Stimulated activated CD4-positive, alpha-beta T cell treated with anti-CD3 and anti-CD28 coated beads, Interleukin-1b, Interleukin-23, amount 100 ng/mL, for 1 hour (primary cell): ENCODE measurements around the gene ATP6V0C.
"Not testable (repeated sequence)": the region's sequence is repeated elsewhere in the genome, so short reads cannot be mapped to it uniquely, and the experiment has no call there.

ENCODE experiments used
- DNase-seq, 2 donors: peaks; one replicate each; pipeline ENCODE4 v3.0.0-alpha.2; 2020; ENCODE audit warnings: low read depth in 2 of 2

The ATP6V0C gene

DNA sequence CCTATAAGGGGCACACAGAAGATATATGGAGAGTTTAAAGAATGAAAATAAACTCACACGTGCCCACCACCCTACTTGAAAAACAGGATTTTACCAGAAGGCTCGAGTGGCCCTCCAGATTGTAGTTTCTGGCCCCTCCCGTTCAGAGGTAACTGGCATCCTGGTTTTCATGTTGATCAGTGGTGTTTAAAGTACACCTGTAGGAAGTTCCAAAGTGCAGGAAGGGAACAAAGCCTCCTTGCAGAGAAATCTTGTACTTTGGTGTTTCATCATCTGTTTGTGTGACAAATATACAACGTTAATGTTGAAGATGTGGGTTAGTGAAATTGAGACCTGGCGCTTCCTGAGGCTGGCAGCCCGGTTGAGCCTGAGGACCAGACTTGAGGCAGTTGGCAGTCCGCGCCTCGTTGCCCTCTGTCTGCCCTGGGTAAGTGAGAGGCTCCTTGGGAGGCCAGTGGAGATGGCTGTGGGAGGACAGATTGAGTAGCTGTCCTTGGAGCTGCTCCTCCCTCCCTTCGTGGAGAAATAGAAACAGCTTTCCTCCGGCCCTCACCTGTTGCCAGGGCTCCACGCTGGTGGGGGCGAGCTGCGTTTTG is 36.6 kb downstream of the ATP6V0C start:
- DNase-seq, result not testable (repeated sequence)

DNA sequence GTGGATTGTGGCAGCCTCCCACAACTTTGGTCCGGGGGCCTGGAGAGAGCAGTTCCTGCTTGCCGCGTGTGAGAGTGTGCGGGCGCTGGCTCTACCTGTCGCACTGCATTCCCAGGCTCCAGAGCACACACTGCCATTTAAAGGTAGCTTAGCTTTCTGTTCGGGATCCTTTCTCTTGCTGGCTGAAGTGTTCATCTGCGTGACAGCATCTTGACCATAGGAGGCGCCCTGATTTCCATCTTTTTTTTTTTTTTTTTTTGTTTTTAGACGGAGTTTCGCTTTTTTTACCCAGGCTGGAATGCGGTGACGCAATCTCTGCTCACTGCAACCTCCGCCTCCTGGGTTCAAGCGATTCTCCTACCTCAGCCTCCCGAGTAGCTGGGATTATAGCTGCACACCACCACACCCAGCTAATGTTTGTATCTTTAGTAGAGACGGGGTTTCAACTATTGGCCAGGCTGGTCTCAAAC is 37.7 kb downstream of the ATP6V0C start:
- not testable (repeated sequence) for DNase-seq

- not testable (repeated sequence) for DNase-seq
Observed at GRCh38 chr16:2554709-2555425, 41.1 kb downstream of the ATP6V0C start.

- DNase-seq, result not testable (repeated sequence)
Observed at GRCh38 chr16:2557150-2557549, 43.4 kb downstream of the ATP6V0C start.

- not testable (repeated sequence) for DNase-seq
Observed at GRCh38 chr16:2560131-2560797, 46.5 kb downstream of the ATP6V0C start.

- peak in 1 of 2 donors; percentile 46 for DNase-seq
Observed at GRCh38 chr16:2560798-2561133, 47.0 kb downstream of the ATP6V0C start.

- DNase-seq, result not testable (repeated sequence)
Observed at GRCh38 chr16:2567506-2567905, 53.8 kb downstream of the ATP6V0C start.

- DNase-seq, result not testable (repeated sequence)
Observed at GRCh38 chr16:2568573-2568972, 54.8 kb downstream of the ATP6V0C start.
